ENCODE measurements around the gene OTOGL. TPM values are rescaled to one million over a fixed set of nuclear protein-coding genes. Genes with fewer than 3 reads are reported as not detected.
A peak's percentile ranks its signal among the peaks of the same experiment; 100 is the strongest.

OTOGL gene, protein sequence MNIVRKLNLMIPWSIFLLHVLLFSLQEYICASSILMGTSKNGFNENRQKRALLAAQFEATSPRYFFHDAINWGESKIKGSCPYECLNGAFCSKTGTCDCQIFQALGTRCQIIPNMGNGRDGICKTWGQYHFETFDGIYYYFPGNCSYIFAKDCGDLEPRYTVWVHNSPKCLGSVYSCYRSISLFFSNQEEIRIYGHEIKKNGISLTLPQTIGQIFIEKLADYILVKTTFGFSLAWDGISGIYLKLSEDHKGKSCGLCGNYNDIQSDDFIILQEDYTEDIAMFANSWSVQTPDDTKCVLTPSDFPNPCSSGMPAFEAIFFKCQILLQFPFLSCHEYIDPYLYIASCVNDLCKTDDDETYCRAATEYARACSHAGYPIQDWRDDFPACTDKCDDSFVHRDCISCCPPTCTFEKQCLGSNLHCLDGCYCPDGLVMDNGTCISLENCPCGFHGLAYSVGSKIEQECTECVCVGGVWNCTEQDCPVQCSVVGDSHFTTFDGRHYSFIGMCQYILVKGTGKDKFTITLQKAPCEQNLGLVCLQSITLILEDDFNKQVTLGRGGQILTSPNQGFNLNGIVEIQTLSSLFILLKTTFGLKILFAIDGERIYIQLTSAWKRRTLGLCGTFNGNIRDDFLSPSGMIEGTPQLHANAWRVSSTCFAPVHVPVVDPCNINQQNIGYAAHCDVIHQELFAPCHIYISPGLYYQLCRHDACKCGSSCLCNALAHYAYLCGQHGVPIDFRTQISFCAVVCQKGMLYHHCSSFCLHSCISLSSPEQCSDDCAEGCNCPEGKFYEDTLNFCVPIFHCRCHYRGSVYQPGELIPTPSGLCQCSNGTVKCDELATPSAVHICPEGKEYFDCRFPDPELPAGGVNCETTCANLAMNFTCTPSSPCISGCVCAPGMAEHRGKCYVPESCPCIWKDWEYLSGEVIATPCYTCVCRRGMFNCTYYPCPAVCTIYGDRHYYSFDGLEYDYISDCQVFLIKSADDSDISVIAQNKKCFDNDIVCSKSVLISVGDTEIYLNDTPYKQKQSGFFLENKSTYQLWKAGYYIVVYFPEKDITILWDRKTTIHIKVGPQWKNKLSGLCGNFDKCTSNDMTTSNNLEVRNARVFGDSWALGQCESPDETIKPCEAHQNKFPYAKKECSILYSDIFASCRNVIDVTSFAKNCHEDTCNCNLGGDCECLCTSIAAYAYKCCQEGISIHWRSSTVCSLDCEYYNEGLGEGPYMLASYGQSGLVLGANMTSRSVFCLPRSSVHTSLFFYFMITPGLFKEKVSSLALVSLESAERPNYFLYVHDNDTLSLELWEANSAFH (N-terminal part only)
- total RNA-seq, result 1 to 10 TPM in 1 of 4 donors, under 1 TPM in 3; 0.72 to 1.2 (median 0.88) TPM

DNA sequence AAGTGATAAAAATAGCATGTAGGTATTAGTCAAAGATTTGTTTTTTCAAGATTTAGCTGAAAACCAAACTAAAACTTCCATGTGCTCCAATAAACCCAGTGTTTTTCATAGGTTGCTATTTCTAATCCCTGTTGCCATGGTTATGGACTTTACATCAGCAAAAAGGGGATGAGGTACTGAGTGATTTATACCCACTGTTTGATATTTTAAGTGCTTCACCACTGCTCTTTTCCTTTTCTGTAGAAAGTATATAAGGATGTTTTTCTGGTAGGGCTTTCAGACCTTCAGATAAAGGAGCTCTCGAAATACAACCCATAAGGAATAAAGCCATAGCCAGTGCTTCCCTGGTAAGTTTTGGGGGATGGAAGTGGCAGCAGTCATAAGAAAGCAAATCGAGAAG is at the start of gene OTOGL:
OTOGL (plus strand) TSS at position 279 of the 400 bp plus-strand sequence. CDS start 109,895 bp downstream, outside the sequence.
- Histone ChIP-seq H3K4me3 (no peak within 1 kb of the TSS), H3K4me1 (peaks cover 17% of the 10 kb centered on the region), H3K27ac (no peak within 1 kb of the TSS), H3K36me3 (no peaks in the 10 kb centered on the region), H3K27me3 (no peaks in the 10 kb centered on the region), H3K9me3 (no peaks in the 10 kb centered on the region)
- 79% methylated on average over 2 of the region's 2 CpGs for WGBS
- no peak for DNase-seq (ENCODE audit: low spot score in 2 of 2)
- TF ChIP-seq POLR2AphosphoS5 (IDR thresholded peaks at IDR 0.05) (no peak), POLR2A (IDR thresholded peaks at IDR 0.05) (no peak), EP300 (IDR thresholded peaks at IDR 0.05) (no peak)
- TF ChIP-seq, protein P1, sequence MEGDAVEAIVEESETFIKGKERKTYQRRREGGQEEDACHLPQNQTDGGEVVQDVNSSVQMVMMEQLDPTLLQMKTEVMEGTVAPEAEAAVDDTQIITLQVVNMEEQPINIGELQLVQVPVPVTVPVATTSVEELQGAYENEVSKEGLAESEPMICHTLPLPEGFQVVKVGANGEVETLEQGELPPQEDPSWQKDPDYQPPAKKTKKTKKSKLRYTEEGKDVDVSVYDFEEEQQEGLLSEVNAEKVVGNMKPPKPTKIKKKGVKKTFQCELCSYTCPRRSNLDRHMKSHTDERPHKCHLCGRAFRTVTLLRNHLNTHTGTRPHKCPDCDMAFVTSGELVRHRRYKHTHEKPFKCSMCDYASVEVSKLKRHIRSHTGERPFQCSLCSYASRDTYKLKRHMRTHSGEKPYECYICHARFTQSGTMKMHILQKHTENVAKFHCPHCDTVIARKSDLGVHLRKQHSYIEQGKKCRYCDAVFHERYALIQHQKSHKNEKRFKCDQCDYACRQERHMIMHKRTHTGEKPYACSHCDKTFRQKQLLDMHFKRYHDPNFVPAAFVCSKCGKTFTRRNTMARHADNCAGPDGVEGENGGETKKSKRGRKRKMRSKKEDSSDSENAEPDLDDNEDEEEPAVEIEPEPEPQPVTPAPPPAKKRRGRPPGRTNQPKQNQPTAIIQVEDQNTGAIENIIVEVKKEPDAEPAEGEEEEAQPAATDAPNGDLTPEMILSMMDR (IDR thresholded peaks at IDR 0.05), result no peak

DNA sequence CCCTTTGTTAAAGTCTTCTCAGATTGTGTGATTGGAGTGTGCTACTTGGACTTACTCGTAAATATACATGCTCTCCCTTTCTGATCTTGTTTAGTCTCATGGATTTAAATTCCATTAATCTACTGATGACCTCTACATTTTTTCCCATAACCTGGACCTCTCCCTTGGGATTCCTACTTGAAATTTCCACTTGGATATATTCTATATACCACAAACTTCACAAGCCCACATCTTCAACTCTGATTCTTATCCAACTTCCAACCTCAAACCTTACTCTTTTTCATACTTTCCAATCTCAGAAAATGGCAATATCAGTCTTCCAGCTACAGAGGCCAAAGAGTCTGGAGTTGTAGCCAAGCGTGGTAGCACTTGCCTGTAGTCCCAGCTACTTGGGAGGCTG is 49.1 kb upstream of the OTOGL start:
- peaks cover 6% of the 10 kb centered on the region for H3K4me1 ChIP-seq
- no peak for DNase-seq (ENCODE audit: low spot score in 2 of 2)
- no peaks in the 10 kb centered on the region for H3K36me3 ChIP-seq
- H3K27me3 ChIP-seq, result no peaks in the 10 kb centered on the region
- WGBS, result 89% methylated on average over 2 of the region's 2 CpGs
- no peaks in the 10 kb centered on the region for H3K9me3 ChIP-seq
- H3K4me3 ChIP-seq, result no peak overlapping the region
- H3K27ac ChIP-seq, result no peak overlapping the region
- TF ChIP-seq POLR2AphosphoS5 (IDR thresholded peaks at IDR 0.05) (no peak), EP300 (IDR thresholded peaks at IDR 0.05) (no peak), POLR2A (IDR thresholded peaks at IDR 0.05) (no peak)
- TF ChIP-seq, protein P1 (IDR thresholded peaks at IDR 0.05), result no peak

DNA sequence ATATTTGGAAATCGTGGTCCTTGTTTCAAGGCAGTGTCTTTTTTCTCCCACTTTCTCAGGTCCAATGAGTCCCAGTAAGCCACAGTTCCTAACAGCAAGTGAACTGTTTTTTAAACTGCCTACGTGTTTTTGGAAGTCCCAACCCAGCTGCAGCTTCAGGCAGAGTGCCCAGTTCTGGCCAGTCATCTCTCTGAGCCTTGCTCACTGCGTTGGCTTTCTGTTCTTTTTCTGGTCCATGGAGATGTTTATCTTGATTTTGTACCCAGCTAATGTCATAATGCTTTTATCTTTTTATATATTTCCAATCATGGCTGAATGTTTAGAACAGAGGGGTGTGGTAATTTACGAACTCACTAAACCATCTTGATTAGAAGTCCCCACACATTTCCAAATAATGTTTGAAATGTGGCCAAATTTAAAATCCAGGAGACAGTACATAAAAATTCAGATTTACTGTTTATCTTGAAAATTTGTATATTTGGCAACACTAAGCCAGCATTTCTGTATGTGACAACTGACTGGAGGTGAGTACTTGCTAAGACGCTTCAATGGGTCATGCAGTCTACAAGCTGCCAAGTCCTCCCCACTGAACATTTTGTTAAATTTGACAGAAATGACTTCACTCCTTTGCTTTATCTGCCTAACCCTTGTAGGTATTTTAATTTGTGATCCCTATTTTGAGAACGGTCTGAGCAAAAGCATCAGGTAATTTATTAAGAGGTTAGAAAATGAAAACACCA is 46.1 kb upstream of the OTOGL start:
- 54% methylated on average over 6 of the region's 6 CpGs for WGBS
- no peaks in the 10 kb centered on the region for H3K36me3 ChIP-seq
- TF ChIP-seq, protein P1 (IDR thresholded peaks at IDR 0.05), result no peak
- no peak for TF ChIP-seq EP300 (IDR thresholded peaks at IDR 0.05)
- TF ChIP-seq POLR2AphosphoS5 (IDR thresholded peaks at IDR 0.05), result peak in 1 of 3 donors; percentile 17
- TF ChIP-seq POLR2A (IDR thresholded peaks at IDR 0.05), result no peak

DNA sequence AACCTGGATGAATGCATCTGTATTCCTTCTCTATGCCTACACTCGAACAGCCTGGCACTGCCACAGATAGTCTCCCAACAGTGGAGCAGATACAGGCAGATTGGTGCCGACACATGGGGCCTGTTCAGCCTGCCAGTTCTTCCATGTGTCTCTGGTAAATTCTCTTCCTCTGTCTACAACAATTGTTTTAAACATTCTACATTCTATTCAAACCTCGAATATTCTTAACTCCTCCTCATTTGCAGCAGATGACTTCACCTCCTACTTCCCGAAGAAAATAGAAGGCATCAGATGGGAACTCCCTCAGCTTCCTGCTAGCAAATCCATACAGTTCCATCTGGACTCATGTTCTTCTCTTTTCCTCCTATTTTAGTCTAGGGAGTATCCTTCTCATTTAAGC is 43.1 kb upstream of the OTOGL start:
- no peaks in the 10 kb centered on the region for H3K9me3 ChIP-seq
- H3K4me3 ChIP-seq, result no peak overlapping the region
- WGBS, result 62% methylated on average over 4 of the region's 4 CpGs
- no peak overlapping the region for H3K27ac ChIP-seq
- TF ChIP-seq, protein P1 (IDR thresholded peaks at IDR 0.05), result no peak
- TF ChIP-seq POLR2A (IDR thresholded peaks at IDR 0.05) (no peak), POLR2AphosphoS5 (IDR thresholded peaks at IDR 0.05) (no peak), EP300 (IDR thresholded peaks at IDR 0.05) (no peak)
- no peaks in the 10 kb centered on the region for H3K36me3 ChIP-seq
- no peaks in the 10 kb centered on the region for H3K27me3 ChIP-seq
- no peak for DNase-seq (ENCODE audit: low spot score in 2 of 2)
- H3K4me1 ChIP-seq, result peaks cover 15% of the 10 kb centered on the region

More for the DNA sequence above, 46.1 kb upstream of the OTOGL start:
- DNase-seq (ENCODE audit: low spot score in 2 of 2), result peak in 1 of 2 donors; percentile 80
- H3K27me3 ChIP-seq, result no peaks in the 10 kb centered on the region
- no peak overlapping the region for H3K4me3 ChIP-seq
- H3K27ac ChIP-seq, result no peak overlapping the region
- H3K9me3 ChIP-seq, result no peaks in the 10 kb centered on the region
- peaks cover 6% of the 10 kb centered on the region for H3K4me1 ChIP-seq

Measured in suprapubic skin (tissue), 4 donors.